Panc1 (cell line): ENCODE results near the gene SELENOM.

Experiments used
- TCF7L2 ChIP-seq: IDR thresholded peaks from 2 replicates; pipeline ENCODE4 v1.6.1; 2011; ENCODE audit warnings: mild to moderate bottlenecking, low read depth, low read length, inconsistent platforms
- TF ChIP-seq, protein P1 (sequence below), 2 experiments: IDR thresholded peaks; 2 replicates each; pipeline ENCODE4 v1.6.1; 2011 to 2012; ENCODE audit warnings: low read depth in 2 of 2, control low read depth in 1 of 2, low read length in 1 of 2, mild to moderate bottlenecking in 1 of 2, moderate library complexity in 1 of 2; ENCODE audit not compliant: insufficient read depth in 1 of 2
- TF ChIP-seq, protein P2 (sequence below): fragments of 450-650 bp; IDR thresholded peaks from 2 replicates; pipeline ENCODE4 v1.5.1; 2017; ENCODE audit warnings: mild to moderate bottlenecking

DNA sequence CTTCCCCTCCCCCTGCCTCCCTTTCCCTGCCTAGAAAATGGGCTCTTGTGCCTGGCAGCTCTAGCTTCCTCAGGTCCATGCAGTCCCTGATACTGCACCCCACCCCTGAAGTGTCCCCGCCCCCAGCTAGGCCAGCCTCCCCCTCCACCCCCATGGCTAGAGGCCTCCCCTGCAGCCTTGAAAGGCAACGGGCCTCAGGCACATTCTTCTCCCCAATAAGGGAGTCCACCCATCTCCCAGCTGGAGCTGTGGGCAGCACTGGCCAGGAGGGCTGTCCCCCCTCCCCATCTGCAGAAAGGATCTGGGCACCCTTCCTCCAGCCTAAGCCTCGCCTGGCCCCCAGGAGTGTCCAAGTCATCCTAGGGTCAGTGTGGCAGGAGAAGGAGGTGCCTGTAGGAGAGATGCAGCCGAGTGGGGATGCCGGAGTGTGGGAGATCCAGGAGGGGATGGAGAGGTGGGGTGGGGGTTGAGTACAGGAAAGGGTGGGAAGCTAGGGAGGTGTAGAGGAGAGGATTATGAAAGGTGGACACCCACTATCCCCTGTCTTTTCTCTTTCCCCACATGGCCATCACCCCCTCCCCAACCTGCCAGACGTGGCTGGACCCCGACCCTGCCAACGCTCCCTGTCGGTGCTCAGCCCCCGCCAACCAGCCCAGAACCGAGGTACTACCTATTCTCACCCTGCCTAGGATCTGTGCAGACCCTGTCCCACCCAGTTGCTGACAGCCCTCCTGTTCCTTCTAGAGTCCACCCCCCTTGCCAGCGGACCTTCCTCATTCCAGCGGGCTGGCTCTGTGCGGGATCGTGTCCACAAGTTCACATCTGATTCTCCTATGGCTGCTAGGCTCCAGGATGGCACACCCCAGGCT is 16.9 kb downstream of the SELENOM start:
- TF ChIP-seq, protein P1, sequence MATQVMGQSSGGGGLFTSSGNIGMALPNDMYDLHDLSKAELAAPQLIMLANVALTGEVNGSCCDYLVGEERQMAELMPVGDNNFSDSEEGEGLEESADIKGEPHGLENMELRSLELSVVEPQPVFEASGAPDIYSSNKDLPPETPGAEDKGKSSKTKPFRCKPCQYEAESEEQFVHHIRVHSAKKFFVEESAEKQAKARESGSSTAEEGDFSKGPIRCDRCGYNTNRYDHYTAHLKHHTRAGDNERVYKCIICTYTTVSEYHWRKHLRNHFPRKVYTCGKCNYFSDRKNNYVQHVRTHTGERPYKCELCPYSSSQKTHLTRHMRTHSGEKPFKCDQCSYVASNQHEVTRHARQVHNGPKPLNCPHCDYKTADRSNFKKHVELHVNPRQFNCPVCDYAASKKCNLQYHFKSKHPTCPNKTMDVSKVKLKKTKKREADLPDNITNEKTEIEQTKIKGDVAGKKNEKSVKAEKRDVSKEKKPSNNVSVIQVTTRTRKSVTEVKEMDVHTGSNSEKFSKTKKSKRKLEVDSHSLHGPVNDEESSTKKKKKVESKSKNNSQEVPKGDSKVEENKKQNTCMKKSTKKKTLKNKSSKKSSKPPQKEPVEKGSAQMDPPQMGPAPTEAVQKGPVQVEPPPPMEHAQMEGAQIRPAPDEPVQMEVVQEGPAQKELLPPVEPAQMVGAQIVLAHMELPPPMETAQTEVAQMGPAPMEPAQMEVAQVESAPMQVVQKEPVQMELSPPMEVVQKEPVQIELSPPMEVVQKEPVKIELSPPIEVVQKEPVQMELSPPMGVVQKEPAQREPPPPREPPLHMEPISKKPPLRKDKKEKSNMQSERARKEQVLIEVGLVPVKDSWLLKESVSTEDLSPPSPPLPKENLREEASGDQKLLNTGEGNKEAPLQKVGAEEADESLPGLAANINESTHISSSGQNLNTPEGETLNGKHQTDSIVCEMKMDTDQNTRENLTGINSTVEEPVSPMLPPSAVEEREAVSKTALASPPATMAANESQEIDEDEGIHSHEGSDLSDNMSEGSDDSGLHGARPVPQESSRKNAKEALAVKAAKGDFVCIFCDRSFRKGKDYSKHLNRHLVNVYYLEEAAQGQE (IDR thresholded peaks at IDR 0.05; ENCODE audit: insufficient read depth in 1 of 2, low read depth in 2 of 2, low read length in 1 of 2) = no peak
- TF ChIP-seq, protein P2, sequence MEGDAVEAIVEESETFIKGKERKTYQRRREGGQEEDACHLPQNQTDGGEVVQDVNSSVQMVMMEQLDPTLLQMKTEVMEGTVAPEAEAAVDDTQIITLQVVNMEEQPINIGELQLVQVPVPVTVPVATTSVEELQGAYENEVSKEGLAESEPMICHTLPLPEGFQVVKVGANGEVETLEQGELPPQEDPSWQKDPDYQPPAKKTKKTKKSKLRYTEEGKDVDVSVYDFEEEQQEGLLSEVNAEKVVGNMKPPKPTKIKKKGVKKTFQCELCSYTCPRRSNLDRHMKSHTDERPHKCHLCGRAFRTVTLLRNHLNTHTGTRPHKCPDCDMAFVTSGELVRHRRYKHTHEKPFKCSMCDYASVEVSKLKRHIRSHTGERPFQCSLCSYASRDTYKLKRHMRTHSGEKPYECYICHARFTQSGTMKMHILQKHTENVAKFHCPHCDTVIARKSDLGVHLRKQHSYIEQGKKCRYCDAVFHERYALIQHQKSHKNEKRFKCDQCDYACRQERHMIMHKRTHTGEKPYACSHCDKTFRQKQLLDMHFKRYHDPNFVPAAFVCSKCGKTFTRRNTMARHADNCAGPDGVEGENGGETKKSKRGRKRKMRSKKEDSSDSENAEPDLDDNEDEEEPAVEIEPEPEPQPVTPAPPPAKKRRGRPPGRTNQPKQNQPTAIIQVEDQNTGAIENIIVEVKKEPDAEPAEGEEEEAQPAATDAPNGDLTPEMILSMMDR = no peak
- no peak for TF ChIP-seq TCF7L2
